Tibial nerve (tissue), 4 donors: ENCODE measurements around the gene PLEKHA7. TPM values are rescaled to one million over a fixed set of nuclear protein-coding genes. Genes with fewer than 3 reads are reported as not detected.

Experiments used
- DNase-seq, 2 donors: peaks; one replicate each; pipeline ENCODE4 v3.0.0-alpha.2; 2019; ENCODE audit warnings: low spot score in 2 of 2
- H3K27ac ChIP-seq, 4 donors: fragments of 200-600 bp; sonication (generic) in 3 of 4; one replicate each; pipeline ENCODE4 v1.5.1; 2017 to 2019; ENCODE audit warnings: mild to moderate bottlenecking in 1 of 4
- H3K27me3 ChIP-seq, 2 donors: fragments of 200-600 bp; sonication (generic) in 1 of 2; one replicate each; pipeline versions ENCODE4 v1.5.1 to v1.6.0; 2017 to 2019
- H3K36me3 ChIP-seq, 3 donors: fragments of 200-600 bp; sonication (generic); one replicate each; pipeline ENCODE4 v1.5.1; 2018 to 2019
- H3K4me1 ChIP-seq, 4 donors: fragments of 200-600 bp; sonication (generic) in 3 of 4; one replicate each; pipeline ENCODE4 v1.5.1; 2017 to 2019
- H3K4me3 ChIP-seq, 4 donors: fragments of 200-600 bp; sonication (generic) in 3 of 4; one replicate each; pipeline ENCODE4 v1.5.1; 2017 to 2019; ENCODE audit warnings: mild to moderate bottlenecking in 1 of 4, moderate library complexity in 1 of 4
- H3K9me3 ChIP-seq, 4 donors: fragments of 200-600 bp; sonication (generic) in 3 of 4; one replicate each; pipeline ENCODE4 v1.5.1; 2017 to 2019
- EP300 ChIP-seq, 2 donors: sonication (generic); formaldehyde crosslinking; IDR thresholded peaks; one replicate each; pipeline ENCODE4 v1.6.1; 2017; ENCODE audit warnings: antibody characterized with exemption in 2 of 2, mild to moderate bottlenecking in 1 of 2
- POLR2A ChIP-seq, 2 donors: fragments of 450-650 bp; IDR thresholded peaks; one replicate each; pipeline ENCODE4 v1.6.1; 2017; ENCODE audit warnings: antibody characterized with exemption in 2 of 2, mild to moderate bottlenecking in 2 of 2, moderate library complexity in 2 of 2
- WGBS, 2 donors: methylation state at CpG; one replicate each; pipeline ENCODE4 v1.1.5; 2018; 5-methylcytosine and 5-hydroxymethylcytosine counted together
- total RNA-seq, 4 donors: library from RNA; depleted of rRNA; stranded (reverse); fragments of >200 nt; gene quantifications; one replicate each; pipeline ENCODE4 v1.1.0, GENCODE V29; 2016
- TF ChIP-seq, protein P1 (sequence below), 5 experiments: fragments of 200-600 bp in 3 of 5; fragments of 450-650 bp in 2 of 5; sonication (generic) in 3 of 5; IDR thresholded peaks; one replicate each; pipeline ENCODE4 v1.5.1; 2016 to 2019; ENCODE audit warnings: antibody characterized with exemption in 5 of 5, mild to moderate bottlenecking in 3 of 5, moderate library complexity in 2 of 5

PLEKHA7 gene
- total RNA-seq, 4 donors from 2014 or later, result 41.6 to 56.7 (median 50.1) TPM

DNA sequence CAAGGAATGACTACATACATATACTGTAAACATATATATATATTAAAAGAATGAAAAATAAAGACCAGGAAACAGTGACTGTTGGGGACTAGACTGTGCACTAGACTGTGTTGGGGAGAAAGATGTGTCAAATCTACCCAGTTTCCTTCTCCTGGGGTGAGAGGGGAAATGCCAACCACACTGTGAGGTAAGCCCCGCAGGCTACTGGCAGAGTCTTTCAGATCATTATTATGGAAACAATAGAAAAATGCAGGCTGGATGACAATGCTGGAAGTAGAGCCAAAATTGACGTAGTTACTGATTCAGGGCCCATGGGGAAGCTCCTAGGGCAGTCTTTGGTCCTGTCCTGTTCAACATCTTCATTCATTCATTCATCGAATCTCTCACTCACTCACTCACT lies 174.4 kb downstream of the PLEKHA7 start:
- DNase-seq, result no peak
- H3K27ac ChIP-seq, result no peak overlapping the region
- H3K4me1 ChIP-seq, result no peaks in the 10 kb centered on the region
- H3K36me3 ChIP-seq, result peaks cover 0 to 52% (median 0%) of the 10 kb centered on the region in 3 donors
- no peak overlapping the region for H3K4me3 ChIP-seq
- WGBS, 2 donors, result 73 to 78% methylated on average over 3 of the region's 3 CpGs
- H3K9me3 ChIP-seq, result no peaks in the 10 kb centered on the region
- TF ChIP-seq, protein P1, sequence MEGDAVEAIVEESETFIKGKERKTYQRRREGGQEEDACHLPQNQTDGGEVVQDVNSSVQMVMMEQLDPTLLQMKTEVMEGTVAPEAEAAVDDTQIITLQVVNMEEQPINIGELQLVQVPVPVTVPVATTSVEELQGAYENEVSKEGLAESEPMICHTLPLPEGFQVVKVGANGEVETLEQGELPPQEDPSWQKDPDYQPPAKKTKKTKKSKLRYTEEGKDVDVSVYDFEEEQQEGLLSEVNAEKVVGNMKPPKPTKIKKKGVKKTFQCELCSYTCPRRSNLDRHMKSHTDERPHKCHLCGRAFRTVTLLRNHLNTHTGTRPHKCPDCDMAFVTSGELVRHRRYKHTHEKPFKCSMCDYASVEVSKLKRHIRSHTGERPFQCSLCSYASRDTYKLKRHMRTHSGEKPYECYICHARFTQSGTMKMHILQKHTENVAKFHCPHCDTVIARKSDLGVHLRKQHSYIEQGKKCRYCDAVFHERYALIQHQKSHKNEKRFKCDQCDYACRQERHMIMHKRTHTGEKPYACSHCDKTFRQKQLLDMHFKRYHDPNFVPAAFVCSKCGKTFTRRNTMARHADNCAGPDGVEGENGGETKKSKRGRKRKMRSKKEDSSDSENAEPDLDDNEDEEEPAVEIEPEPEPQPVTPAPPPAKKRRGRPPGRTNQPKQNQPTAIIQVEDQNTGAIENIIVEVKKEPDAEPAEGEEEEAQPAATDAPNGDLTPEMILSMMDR (IDR thresholded peaks at IDR 0.05), result no peak
- TF ChIP-seq EP300 (IDR thresholded peaks at IDR 0.05), result no peak
- no peak for TF ChIP-seq POLR2A (IDR thresholded peaks at IDR 0.05)
- no peaks in the 10 kb centered on the region for H3K27me3 ChIP-seq

DNA sequence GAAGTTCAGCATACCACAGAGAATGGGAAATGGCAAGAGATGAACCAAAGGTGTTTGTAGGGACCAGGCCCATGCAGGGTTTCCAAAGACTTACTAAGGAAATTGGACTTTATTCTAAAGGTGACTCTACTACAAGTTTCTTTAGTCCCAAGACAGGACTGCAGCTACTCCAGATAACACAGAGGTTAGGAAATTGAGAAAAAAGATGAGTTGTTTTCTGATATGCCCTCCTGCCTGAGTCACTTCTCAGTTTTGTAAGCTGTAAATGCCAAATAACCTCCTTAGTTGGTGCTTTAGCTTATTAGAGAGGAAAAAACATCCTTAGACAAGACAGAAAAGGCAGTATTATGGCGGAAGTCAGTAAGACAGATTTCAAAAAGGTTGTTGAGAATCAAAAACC lies 179.8 kb downstream of the PLEKHA7 start:
- no peak overlapping the region for H3K4me3 ChIP-seq
- no peak overlapping the region for H3K27ac ChIP-seq
- 93 to 95% methylated on average over 1 of the region's 1 CpG for WGBS, 2 donors
- H3K36me3 ChIP-seq, result peaks cover 0 to 34% (median 0%) of the 10 kb centered on the region in 3 donors
- TF ChIP-seq, protein P1 (IDR thresholded peaks at IDR 0.05), result no peak
- TF ChIP-seq POLR2A (IDR thresholded peaks at IDR 0.05) (no peak), EP300 (IDR thresholded peaks at IDR 0.05) (no peak)
- no peak for DNase-seq
- no peaks in the 10 kb centered on the region for H3K4me1 ChIP-seq
- no peaks in the 10 kb centered on the region for H3K9me3 ChIP-seq
- no peaks in the 10 kb centered on the region for H3K27me3 ChIP-seq

DNA sequence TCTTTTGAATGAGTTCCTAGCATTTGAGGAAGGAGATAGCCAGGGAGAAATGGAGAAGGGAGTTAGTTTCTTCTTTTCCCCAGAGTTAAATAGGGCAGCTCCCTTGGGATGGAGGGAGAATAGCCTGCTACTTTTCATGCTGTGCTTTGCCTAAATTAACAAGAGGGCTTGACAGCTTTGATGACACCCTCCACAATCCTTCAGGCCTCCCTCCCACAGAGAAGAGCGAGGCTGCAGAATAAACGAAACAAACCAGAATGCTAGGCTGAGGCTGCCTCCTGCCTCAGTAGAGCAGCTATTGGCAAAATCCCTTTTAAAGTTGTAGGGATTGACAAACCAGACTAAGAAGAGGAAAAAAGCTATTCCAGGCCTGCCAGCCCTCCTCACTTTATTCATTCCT lies 181.2 kb downstream of the PLEKHA7 start:
- peaks cover 0 to 32% (median 0%) of the 10 kb centered on the region in 3 donors for H3K36me3 ChIP-seq
- TF ChIP-seq EP300 (IDR thresholded peaks at IDR 0.05), result no peak
- TF ChIP-seq, protein P1 (IDR thresholded peaks at IDR 0.05), result no peak
- TF ChIP-seq POLR2A (IDR thresholded peaks at IDR 0.05), result no peak
- 73 to 79% methylated on average over 2 of the region's 2 CpGs for WGBS, 2 donors
- H3K27ac ChIP-seq, result peak overlapping the region in 1 of 4 donors; percentile 28
- no peak for DNase-seq
- no peak overlapping the region for H3K4me3 ChIP-seq
- no peaks in the 10 kb centered on the region for H3K4me1 ChIP-seq
- no peaks in the 10 kb centered on the region for H3K9me3 ChIP-seq
- H3K27me3 ChIP-seq, result no peaks in the 10 kb centered on the region

DNA sequence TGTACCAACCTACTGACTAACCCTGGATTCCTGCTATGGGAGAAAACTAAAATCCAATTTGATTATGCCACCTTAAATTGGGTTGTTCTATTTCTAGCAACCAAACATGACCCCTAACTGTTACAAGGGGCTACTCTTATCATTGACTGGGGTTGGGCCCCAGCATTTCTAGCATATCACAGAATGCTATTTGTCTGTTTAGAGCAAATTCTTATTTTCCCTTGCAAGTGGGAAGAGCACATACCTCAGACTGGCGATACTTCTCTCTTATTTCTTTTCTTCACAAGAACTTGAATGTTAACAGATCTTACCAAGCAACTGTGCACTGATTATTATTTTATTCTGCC lies 182.0 kb downstream of the PLEKHA7 start:
- no peak for TF ChIP-seq POLR2A (IDR thresholded peaks at IDR 0.05)
- TF ChIP-seq, protein P1 (IDR thresholded peaks at IDR 0.05), result no peak
- TF ChIP-seq EP300 (IDR thresholded peaks at IDR 0.05), result no peak
- Histone ChIP-seq H3K27ac (no peak overlapping the region), H3K36me3 (peaks cover 0 to 27% (median 0%) of the 10 kb centered on the region in 3 donors), H3K4me3 (no peak overlapping the region), H3K4me1 (no peaks in the 10 kb centered on the region), H3K27me3 (no peaks in the 10 kb centered on the region), H3K9me3 (no peaks in the 10 kb centered on the region)
- 80 to 87% methylated on average over 1 of the region's 1 CpG for WGBS, 2 donors
- no peak for DNase-seq

DNA sequence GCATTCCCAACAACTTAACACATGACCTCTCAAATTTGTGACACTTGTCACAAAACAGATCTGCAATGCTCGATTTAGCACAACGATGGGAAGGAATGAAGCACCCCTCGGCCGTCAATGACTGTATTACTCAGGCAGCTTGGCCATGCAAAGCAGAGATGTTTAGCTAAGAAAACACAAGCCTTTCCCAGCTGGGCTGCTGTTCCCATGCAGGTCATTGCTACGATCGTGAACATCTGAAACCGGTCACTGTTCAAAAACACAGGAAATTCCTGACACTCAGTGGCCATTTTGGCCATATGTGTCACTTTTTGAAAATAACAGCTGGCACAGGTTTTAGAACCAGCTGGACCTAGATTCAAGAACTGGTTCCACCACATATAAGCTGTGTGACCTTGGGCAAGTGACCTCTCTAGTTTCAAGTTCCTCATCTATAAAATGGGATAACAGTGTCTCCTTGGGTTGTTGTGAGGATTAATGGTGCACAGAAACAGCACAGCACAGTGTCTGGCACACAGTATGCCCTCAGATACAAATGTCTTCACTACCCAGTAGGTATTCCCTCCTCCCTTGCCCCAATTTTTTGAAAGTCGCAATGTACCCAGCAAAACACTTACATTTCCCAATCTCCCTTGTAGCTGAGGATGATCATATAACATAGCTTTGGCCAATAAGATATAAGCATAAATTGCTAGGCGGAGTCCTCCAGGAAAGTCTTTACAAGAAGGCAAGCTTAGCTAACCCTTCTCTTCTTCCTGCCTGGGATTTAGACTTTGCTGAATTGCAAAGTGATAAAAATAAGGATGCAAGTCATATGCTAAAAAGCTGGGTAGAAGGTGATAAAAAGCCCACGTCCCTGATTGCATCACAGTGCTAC lies 182.7 kb downstream of the PLEKHA7 start:
- Histone ChIP-seq H3K9me3 (no peaks in the 10 kb centered on the region), H3K27ac (no peak overlapping the region), H3K27me3 (no peaks in the 10 kb centered on the region), H3K4me3 (no peak overlapping the region), H3K36me3 (peaks cover 0 to 33% (median 0%) of the 10 kb centered on the region in 3 donors), H3K4me1 (no peaks in the 10 kb centered on the region)
- TF ChIP-seq EP300 (IDR thresholded peaks at IDR 0.05) (no peak), POLR2A (IDR thresholded peaks at IDR 0.05) (no peak)
- TF ChIP-seq, protein P1 (IDR thresholded peaks at IDR 0.05), result no peak
- DNase-seq, result no peak
- WGBS, 2 donors, result 74 to 79% methylated on average over 10 of the region's 10 CpGs
